Natural killer cell (primary cell): ENCODE measurements around the gene LAG3. TPM values are rescaled to one million over a fixed set of nuclear protein-coding genes. Genes with fewer than 3 reads are reported as not detected.

Experiments
- ATAC-seq, 3 donors: fragments of 150-1000 bp in 2 of 3; fragments of 200-7000 bp in 1 of 3; cut with Tn5 transposase; 1 replicate in 1 of 3; 2 replicates in 2 of 3; pipeline ENCODE4 v1.10.0; 2021; ENCODE audit warnings: mild to moderate bottlenecking in 2 of 3, moderate library complexity in 2 of 3
- DNase-seq, 2 donors: peaks; one replicate each; pipeline versions ENCODE4 v3.0.0 to v3.0.0-alpha.2; 2013 to 2021; ENCODE audit warnings: mixed read lengths in 1 of 2
- H3K27ac ChIP-seq: one replicate; pipeline ENCODE4 v1.5.1; 2013; ENCODE audit warnings: mild to moderate bottlenecking, low read length
- H3K27me3 ChIP-seq: one replicate; pipeline ENCODE4 v1.6.1; 2013; ENCODE audit warnings: low read length; ENCODE audit not compliant: control insufficient read depth, insufficient read depth
- H3K36me3 ChIP-seq: one replicate; pipeline ENCODE4 v1.6.1; 2013; ENCODE audit warnings: low read length; ENCODE audit not compliant: control insufficient read depth, insufficient read depth
- H3K4me1 ChIP-seq: one replicate; pipeline ENCODE4 v1.6.1; 2013; ENCODE audit warnings: low read length; ENCODE audit not compliant: control insufficient read depth, insufficient read depth
- H3K4me3 ChIP-seq: one replicate; pipeline ENCODE4 v1.5.1; 2013; ENCODE audit warnings: low read length
- H3K9me3 ChIP-seq: one replicate; pipeline ENCODE4 v1.6.1; 2013; ENCODE audit warnings: low read length; ENCODE audit not compliant: control insufficient read depth, insufficient read depth
- H3K27ac Mint-ChIP-seq, 2 donors: one replicate each; pipeline ENCODE4 v1.8.0; 2022; ENCODE audit warnings: mild to moderate bottlenecking in 2 of 2, mixed read lengths in 2 of 2, moderate library complexity in 1 of 2
- H3K27me3 Mint-ChIP-seq, 2 donors: one replicate each; pipeline ENCODE4 v1.8.0; 2022; ENCODE audit warnings: low read depth in 2 of 2, mixed read lengths in 2 of 2
- H3K36me3 Mint-ChIP-seq: one replicate; pipeline ENCODE4 v1.8.0; 2022; ENCODE audit warnings: mixed read lengths
- H3K4me1 Mint-ChIP-seq, 2 donors: one replicate each; pipeline ENCODE4 v1.8.0; 2022; ENCODE audit warnings: mixed read lengths in 2 of 2
- H3K4me3 Mint-ChIP-seq: one replicate; pipeline ENCODE4 v1.8.0; 2022; ENCODE audit warnings: mild to moderate bottlenecking, moderate library complexity, mixed read lengths
- H3K9me3 Mint-ChIP-seq, 2 donors: one replicate each; pipeline ENCODE4 v1.8.0; 2022; ENCODE audit warnings: mixed read lengths in 2 of 2
- CTCF ChIP-seq: fragments of 200-600 bp; IDR thresholded peaks from one replicate; pipeline ENCODE4 v1.8.0; 2022; ENCODE audit warnings: antibody characterized with exemption
- WGBS: methylation state at CpG from one replicate; pipeline ENCODE4 v1.1.7; 2013; ENCODE audit warnings: missing lambda C conversion rate; ENCODE audit not compliant: insufficient coverage; 5-methylcytosine and 5-hydroxymethylcytosine counted together
- intact Hi-C: fragments of 100-400 bp; cut with micrococcal nuclease; formaldehyde crosslinking; loops from one replicate; pipeline ENCODE4 v1.14.2; 2022
- total RNA-seq, 4 donors: library from RNA; stranded (reverse); fragments of 120-200 nt in 1 of 4; gene quantifications; one replicate each; pipeline versions ENCODE4 v1.2.3 to v1.2.4, GENCODE V29; 2013 to 2022

Gene LAG3
- total RNA-seq, 3 donors from 2014 or later (not counting 1 experiment from before 2014, with no cell fraction given) = 0.36 to 7.6 (median 0.78) TPM

DNA sequence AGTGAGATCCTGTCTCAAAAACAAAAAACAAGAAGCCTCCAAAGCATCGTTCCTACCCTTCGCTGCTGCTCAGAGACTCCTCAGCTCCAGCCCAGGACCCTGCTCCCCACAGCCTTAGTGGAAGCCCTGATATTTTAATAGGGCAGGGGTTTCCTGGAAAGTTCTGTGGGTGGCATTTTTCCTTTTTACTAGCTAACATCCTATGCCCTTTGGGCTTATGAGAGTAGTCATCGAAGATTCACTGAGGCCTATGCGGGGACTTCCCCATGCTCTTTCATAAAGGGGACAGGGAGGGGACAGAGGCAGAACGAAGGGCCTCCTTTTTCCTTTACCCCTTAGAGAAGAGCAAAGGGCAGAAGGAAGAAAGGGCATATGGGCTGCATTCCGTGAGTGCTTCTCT, 8.3 kb downstream of the LAG3 start:
- 65% methylated on average over 5 of the region's 6 CpGs for WGBS
- H3K9me3 Mint-ChIP-seq = no peaks in the 10 kb centered on the region
- Histone ChIP-seq H3K9me3 (no peaks in the 10 kb centered on the region), H3K27me3 (peaks cover 5% of the 10 kb centered on the region), H3K4me3 (no peak overlapping the region), H3K36me3 (no peaks in the 10 kb centered on the region), H3K4me1 (peaks cover 17% of the 10 kb centered on the region), H3K27ac (no peak overlapping the region)
- H3K36me3 Mint-ChIP-seq = no peaks in the 10 kb centered on the region
- H3K4me1 Mint-ChIP-seq = peaks cover 12 to 13% of the 10 kb centered on the region in 2 donors
- no peak for DNase-seq
- no peak for ATAC-seq
- H3K27ac Mint-ChIP-seq = no peak overlapping the region
- H3K27me3 Mint-ChIP-seq = peaks cover 29 to 33% of the 10 kb centered on the region in 2 donors
- TF ChIP-seq CTCF = no peak
- H3K4me3 Mint-ChIP-seq = no peak overlapping the region
- intact Hi-C loops = no loop called here

GRCh38 chr12:6782119-6782518, 9.8 kb downstream of the LAG3 start:
- Histone ChIP-seq H3K4me1 (peaks cover 11% of the 10 kb centered on the region), H3K27me3 (peaks cover 5% of the 10 kb centered on the region), H3K9me3 (no peaks in the 10 kb centered on the region), H3K36me3 (no peaks in the 10 kb centered on the region), H3K27ac (no peak overlapping the region), H3K4me3 (no peak overlapping the region)
- TF ChIP-seq CTCF = no peak
- Mint-ChIP-seq H3K4me1 (peaks cover 12 to 13% of the 10 kb centered on the region in 2 donors), H3K27ac (no peak overlapping the region), H3K36me3 (no peaks in the 10 kb centered on the region), H3K4me3 (no peak overlapping the region), H3K27me3 (peaks cover 19 to 20% of the 10 kb centered on the region in 2 donors), H3K9me3 (no peaks in the 10 kb centered on the region)
- intact Hi-C loops = no loop called here
- 93% methylated on average over 6 of the region's 6 CpGs for WGBS
- DNase-seq = no peak
- ATAC-seq = no peak

GRCh38 chr12:6782850-6783566, 10.7 kb downstream of the LAG3 start:
- H3K4me1 ChIP-seq = peaks cover 11% of the 10 kb centered on the region
- H3K27ac Mint-ChIP-seq = no peak overlapping the region

More at GRCh38 chr12:6782850-6783566, 10.7 kb downstream of the LAG3 start:
- H3K9me3 Mint-ChIP-seq = no peaks in the 10 kb centered on the region
- no peak overlapping the region for H3K4me3 ChIP-seq
- ATAC-seq = no peak
- DNase-seq = no peak
- H3K9me3 ChIP-seq = no peaks in the 10 kb centered on the region
- intact Hi-C loops = no loop called here
- no peak for TF ChIP-seq CTCF
- H3K36me3 Mint-ChIP-seq = no peaks in the 10 kb centered on the region
- H3K36me3 ChIP-seq = no peaks in the 10 kb centered on the region
- no peak overlapping the region for H3K4me3 Mint-ChIP-seq
- H3K4me1 Mint-ChIP-seq = peaks cover 12 to 13% of the 10 kb centered on the region in 2 donors
- WGBS = 52% methylated on average over 9 of the region's 10 CpGs
- H3K27me3 ChIP-seq = peaks cover 5% of the 10 kb centered on the region
- no peak overlapping the region for H3K27ac ChIP-seq
- peaks cover 10 to 11% of the 10 kb centered on the region in 2 donors for H3K27me3 Mint-ChIP-seq
